GM19468 (cell line): ENCODE results near the gene PSTPIP1.

ENCODE experiments used
- ATAC-seq: cut with Tn5 transposase; IDR thresholded peaks from one replicate; pipeline ENCODE4 v1.9.1; 2021; ENCODE audit warnings: mild to moderate bottlenecking, moderate library complexity, moderate number of reproducible peaks; ENCODE audit not compliant: unreplicated experiment; ENCODE audit errors: extremely low read depth

PSTPIP1 gene

GRCh38 chr15:77017091-77017660, 22.2 kb downstream of the PSTPIP1 start:
- ATAC-seq, result no peak

DNA sequence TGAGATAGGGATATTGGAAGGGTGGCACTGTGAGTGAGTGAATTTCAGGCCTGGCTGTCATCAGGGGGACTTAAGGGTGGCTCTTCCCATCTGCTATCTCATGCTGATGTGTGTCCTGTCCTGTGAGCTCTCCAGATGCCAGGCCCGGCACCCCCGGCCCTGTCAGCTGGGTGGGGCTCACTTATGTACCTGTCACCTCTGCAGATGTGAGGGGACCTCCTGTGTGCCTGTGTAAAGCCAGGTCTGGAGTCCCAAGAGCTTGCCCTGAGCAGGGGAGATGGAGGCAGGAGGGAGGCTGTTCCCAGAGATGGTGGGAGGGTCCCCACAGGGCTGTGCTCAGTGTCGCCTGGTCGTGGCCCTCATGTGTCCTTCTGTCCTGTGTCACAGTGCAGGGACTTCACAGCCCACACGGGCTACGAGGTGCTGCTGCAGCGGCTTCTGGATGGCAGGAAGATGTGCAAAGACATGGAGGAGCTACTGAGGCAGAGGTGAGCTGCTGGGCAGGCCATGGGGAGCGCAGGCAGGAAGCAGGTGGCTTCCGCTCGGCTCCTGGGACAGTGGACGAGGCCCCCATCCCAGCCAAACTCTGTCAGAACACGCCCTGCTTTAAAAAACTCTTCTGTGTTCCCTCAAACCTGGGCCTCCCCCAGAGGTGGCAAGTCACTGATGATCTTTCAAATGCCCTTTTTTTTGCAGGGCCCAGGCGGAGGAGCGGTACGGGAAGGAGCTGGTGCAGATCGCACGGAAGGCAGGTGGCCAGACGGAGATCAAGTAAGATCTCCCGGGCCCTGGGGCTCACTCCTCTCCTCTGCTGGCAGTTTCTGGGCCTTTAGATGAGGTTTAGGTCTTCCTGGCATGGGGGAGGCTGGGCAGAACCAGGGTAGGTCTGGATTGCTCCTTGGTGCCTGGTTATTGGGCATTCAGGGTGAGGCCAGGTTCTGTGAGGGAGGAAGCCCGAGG, 23.1 kb downstream of the PSTPIP1 start:
- no peak for ATAC-seq

- ATAC-seq, result no peak
Observed at GRCh38 chr15:77018796-77019505, 24.0 kb downstream of the PSTPIP1 start.

GRCh38 chr15:77019521-77020331, 24.8 kb downstream of the PSTPIP1 start:
- no peak for ATAC-seq

GRCh38 chr15:77020348-77021087, 25.6 kb downstream of the PSTPIP1 start:
- ATAC-seq, result no peak

DNA sequence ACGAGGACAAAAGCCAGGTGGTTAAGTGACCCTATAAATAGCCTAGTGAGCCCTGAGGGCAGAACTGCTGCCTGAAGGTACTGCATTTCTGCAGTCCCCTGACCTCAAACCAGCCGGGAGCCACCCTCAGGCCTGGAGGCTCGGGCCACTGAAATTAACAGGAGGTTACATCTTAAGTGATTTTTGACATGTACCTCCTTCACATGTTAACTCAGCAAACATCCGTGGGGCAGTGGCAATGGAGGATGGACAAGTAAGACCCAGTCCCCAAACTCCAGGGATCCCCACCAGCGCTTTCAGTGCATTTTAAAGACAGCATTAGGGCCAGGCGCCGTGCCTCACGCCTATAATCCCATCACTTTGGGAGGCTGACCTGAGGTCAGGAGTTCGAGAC, 26.2 kb downstream of the PSTPIP1 start:
- ATAC-seq, result no peak

DNA sequence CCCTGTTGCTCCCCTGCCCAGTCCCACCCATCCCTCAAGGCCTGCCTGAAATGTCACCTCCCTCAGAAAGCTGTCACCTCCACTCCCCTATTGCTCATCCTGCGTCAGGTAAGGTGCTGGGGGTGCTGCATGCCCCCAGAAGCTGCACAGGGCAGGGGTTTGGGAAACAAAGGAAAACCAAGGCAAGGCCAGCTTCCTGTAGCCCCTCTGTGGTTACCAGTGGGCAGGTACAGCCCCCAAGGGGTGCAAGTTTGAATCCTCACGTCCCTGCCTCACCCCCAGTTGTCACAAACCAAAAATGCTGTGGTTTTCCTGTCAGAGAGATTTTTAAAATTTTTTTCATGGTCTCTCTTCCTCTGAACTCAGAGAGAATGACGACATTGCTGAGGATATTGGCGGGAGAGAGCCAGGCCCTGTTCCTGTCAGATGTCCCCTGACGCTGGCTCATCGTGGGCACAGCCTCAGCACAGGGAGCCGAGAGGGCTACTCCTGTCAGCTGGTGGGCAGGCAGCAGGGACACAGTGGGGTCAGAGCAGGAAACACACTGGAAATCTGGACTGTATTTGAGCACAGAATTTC, 27.0 kb downstream of the PSTPIP1 start:
- ATAC-seq, result no peak

- no peak for ATAC-seq
Observed at GRCh38 chr15:77022646-77023575, 28.0 kb downstream of the PSTPIP1 start.

DNA sequence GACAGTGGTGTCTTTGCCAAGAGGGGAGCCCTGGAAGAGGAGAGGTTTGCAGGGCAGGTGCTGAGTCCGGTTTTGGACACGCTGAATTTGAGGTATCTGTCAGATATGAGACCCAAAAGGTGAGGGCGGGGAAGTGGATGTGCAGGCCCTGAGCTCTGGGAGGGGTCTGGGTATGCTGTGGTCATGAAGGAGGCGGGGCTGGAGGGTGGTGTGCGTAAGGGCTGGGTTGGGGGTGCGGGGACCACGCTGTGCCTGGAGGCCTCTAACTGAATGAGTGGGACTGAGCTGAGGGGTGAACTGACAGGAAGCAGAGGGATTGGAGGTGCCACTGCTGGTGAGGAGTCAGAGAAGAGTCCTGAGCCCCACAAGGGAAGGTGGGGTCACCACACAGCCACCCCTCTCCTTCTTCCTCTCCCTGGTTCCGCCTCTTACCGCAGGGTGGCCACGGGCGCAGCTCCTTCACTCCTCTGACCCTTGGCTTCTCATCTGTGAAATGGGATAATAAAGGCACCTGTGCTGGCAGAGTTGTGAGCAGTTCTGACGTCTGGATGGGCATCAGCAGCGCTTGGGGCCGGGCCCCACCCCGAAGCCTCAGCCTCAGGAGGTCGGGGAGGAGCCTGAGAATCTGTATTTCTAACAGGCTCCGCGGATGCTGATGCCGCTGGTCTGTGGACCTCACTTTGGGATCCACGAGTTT, 28.8 kb downstream of the PSTPIP1 start:
- ATAC-seq, result no peak

DNA sequence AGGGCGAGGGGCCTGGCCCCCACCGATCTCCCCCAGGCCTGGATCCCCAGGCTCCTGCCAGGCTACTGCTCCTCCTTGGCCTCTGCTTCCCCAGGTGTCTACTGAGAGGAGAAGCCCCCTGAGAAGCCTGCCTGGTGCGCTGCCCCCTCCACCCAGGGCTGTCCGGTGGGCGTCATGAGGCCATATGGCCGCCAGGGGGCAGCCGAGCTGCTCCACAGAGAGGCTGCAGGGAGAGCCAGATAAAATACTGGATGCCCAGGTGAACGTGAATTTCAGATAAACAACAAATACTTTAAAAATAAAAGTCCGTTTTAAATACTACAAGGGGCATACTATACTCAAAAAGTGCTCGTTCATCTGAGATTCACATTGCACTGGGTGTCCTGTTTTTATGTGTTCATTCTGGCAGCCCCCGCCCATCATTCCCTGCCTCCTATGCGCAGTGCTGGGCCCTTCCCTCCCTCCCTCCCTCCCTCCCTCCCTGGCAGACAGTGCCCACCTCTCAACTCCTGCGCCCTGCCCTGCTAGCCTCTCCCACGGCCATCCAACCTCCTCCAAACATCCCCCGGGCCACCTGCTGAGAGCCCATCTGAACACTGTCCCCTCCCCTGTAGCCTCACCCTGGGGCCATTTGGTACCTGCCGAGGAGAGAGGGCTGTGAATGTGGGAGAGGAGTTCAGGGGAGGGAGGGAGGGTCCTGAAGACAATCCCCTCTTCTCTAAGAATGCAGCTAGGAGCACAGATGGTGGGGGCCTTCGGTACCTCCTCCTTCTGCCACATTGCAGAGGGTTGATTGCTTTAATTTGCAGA, 29.6 kb downstream of the PSTPIP1 start:
- no peak for ATAC-seq

DNA sequence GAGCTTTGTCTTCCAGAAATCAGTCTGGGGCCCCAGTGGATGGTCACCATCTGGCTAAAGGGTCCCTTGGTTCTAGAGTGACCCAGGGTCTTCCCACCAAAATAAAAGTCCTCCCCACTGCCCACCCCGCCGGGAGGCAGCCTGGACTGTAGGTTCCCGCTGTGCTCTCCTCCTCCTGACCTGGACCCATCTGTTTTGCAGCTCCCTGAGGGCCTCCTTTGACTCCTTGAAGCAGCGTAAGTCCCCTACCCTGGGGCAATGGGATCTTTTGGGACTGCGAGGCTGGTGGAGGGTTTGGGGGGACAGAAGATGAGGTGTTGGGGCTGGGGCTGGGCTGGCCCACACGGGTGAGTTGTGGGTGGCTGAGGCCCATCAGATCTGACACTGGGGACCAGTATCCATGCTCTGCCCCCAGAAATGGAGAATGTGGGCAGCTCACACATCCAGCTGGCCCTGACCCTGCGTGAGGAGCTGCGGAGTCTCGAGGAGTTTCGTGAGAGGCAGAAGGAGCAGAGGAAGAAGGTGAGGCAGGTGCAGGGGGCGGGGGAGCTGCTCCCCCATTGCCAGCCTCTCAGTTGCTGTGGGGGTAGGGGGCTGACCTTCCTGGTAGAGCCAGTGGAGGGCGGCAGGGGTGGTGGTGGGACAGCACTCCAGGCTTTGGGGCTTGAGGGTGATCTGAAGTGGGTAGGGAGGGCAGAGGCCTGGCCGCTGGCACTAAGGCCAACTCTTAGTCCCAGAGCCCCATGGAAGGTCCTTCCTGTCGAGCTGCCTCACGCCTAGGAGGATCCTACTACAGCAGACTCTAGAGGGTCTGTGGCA, 30.4 kb downstream of the PSTPIP1 start:
- ATAC-seq, result no peak

- ATAC-seq, result no peak
Observed at GRCh38 chr15:77025941-77026411, 31.1 kb downstream of the PSTPIP1 start.

GRCh38 chr15:77026501-77027110, 31.7 kb downstream of the PSTPIP1 start:
- no peak for ATAC-seq

DNA sequence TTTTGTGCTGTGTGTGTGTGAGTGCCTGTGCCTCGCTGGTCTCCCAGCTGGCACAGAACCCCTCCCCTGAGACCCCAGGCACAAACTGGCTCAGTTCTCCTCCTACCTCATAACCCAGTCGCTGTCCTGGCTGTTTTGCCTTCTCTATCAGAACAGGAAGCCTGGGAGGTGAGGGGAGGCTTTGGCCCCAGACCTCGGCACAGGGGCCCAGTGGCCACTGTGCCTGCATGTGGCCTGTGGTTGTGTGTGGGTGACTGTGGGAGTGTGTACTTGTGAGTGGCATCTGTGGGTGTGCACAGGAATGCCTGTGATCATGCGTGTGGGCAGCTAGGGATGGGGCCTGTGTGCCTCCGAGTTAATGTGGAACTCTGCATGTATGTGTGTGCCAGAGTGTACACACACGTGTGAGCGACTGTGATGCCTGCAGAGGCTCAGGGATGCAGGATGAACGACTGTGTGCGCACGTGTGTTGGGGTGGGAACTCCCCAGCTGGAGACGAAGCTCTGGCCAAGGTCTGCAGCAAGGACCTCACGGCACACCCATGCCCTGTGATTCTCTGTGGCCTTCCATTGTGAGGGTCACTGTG, 32.3 kb downstream of the PSTPIP1 start:
- no peak for ATAC-seq
